CD4-positive, alpha-beta T cell treated with Interleukin-4 for 4 hours (primary cell): ENCODE results near the gene NOSIP.

ENCODE experiments used
- DNase-seq: peaks from one replicate; pipeline ENCODE4 v3.0.0-alpha.2; 2020

NOSIP gene

DNA sequence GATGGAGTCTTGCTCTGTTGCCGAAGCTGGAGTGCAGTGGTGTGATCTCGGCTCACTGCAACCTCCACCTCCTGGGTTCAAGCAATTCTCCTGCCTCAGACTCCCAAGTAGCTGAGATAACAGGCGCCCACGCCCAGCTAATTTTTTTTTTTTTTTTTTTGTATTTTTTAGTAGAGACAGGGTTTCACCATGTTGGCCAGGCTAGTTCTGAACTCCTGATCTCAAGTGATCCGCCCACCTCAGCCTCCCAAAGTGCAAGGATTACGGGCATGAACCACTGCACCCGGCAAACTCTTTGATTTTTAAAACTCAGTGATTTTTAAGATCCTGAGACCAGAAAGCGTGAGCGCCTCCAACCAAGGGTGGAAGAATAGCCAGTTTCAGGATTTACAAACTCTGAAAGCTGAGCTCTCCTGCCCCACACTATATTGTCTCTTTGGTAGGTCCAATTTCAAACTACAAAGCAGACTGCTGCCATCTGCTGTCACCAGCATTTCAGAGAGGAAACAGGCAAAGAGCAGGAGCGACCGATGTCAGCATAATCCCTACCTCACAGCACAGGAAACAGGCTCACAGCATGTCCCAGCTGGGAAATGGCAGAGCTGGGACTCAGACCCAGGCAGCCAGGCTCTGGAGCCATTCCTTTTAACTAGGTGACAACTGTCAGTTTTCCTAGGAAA is 9.2 kb downstream of the NOSIP start:
- peak; percentile 54 for DNase-seq

DNA sequence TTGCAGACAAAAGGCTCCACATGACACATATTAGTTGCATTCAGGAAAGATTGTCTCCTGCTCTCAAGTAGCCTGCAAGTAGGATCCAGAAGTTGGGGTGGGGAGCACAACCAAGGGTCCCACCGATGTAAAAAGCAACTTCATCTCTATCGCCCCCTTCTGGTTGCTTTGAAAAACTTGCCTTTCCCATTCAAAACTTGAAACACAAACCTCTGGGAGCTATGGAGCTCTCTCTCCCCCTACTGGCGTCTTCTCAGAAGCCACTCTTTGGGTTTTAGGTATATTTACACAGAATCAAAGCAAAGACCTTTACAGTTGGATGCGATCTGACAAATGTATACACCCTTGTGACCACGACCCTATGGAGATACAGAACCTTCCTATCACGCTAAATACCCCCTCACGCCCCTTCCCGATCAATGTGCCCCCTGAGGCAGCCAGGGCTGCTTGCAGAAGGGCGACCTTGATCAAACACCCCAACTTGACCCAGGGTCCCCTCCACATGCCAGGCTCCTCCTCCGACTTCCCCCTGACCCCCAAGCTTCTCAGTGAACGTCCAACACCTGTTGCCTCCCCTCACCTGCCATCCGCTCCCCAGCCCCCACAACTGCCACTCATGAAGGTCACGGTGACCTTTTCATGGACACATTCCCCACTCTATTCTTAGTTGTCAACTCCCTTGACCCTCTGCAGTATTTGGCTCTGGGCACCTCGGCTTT is 10.1 kb downstream of the NOSIP start:
- DNase-seq = peak; percentile 86

DNA sequence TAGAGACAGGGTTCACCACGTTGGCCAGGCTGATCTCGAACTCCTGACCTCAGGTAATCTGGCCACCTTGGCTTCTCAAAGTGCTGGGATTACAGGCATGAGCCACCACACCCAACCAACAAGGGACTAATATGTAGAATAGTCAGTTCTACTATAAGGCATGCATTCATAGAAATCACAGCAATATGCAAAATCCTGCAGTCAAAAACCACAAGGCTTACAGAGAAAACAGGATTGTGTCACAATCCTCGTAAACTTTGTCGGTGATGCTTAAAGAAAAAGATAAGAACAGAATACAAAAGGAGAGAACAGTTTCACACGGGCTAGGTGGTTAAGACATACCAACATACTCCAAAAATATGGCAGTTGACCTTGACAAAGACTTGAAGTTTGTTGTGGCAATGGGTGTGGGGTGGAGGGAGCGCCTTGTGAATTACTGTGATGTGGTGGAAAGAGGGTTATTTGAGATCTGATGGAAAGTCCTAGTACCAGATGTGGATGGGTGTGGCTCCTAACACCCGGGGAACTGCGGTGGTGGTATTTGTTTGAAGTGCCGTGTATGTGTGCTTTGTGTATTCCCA is 12.4 kb downstream of the NOSIP start:
- peak; percentile 95 for DNase-seq

DNA sequence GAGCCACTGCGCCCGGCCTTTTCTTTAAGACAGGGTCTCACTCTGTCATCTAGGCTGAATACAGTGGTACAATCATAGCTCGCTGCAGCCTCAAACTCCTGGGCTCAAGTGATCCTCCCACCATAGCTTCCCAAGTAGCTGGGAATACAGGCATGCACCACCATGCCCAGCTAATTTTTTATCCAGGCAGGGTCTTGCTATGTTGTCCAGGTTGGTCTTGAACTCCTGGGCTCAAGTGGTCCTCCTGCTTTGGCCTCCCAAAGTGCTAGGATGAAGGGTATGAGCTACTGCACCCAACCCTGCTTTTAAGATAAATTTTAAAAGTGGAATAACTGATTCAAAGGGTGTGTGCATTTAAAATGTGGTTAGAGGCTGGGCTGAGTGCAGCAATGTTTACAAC is 14.1 kb downstream of the NOSIP start:
- no peak for DNase-seq

DNA sequence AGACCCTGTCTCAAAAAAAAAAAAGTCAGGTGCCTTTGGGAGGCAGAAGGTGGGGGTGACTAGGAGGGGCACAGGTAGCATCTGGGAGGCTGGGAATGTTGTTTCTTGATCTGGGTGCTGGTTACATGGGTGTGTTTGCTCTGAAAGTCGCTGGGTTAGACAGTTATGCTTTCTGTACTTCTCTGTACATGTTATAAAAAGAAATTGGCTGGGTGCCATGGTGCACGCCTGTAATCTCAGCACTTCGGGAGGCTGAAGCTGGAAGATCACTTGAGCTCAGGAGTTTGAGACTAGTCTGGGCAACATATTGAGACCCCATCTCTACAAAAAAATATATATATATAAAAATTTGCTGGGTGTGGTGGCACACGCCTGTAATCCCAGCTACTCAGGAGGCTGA is 15.1 kb downstream of the NOSIP start:
- DNase-seq = no peak

DNA sequence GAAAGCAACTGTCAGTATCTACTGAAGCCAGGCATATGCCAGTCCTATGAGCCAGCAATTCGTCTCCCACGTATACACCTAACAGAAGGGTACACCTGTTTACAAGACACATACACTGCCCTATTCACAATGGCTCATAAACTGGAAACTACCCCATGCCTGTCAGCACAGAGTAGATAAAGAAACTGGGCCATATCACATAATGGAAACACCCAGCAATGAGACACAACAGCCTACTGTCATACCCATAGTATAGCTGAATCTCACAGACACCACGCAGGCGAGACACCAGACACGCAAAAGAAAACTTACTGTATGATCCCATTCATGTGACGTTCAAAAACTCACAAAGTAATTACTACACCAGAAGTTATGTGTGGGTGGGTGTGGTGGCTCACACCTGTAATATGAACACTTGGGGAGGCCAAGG is 15.7 kb downstream of the NOSIP start:
- DNase-seq = peak; percentile 79

DNA sequence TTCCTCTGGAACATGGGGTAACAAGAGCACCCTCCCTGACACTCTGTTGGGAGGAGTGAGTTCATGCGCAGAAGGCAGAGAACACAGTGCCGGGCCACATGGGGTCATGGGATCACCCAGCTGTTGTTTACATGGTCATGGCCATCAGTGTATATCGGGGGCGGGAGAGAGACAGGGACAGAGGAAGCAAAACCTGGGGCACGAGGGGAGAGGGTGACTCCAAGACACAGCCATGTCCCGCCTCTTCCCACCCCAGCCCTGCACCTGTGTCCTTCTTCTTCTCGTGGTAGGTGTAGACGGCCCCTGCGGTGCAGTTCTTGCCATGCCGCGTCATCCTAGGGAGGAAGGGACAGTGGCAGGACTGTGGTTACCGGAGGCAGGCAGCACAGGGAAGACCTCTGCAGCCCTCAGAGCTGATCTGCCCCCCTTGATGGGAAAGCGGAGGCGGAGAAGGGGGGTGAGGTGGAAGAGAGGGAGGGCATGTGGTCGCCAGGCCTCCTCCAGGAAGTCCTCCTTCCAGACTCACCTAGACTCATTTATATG is 19.9 kb downstream of the NOSIP start:
- peak; percentile 48 for DNase-seq

DNA sequence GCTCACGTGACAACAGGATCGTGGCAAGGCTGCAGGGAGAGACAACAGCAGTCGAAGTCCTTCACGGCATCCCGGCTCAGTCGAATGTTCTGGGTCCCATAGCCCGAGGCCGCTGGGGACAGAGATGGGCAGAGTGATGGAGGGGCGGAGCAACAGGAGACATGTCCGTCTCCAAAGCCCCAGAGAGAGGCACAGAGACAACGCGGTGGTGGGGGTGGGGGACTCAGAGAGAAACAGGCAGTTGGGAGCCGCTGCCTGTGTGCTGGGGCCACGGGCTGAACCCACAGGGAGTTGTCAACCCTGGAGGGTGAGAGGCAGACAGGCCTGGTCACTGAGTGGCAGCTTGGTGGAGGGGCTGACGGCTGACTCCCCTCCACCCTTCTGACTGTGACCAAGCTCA is 20.4 kb downstream of the NOSIP start:
- DNase-seq = no peak

DNA sequence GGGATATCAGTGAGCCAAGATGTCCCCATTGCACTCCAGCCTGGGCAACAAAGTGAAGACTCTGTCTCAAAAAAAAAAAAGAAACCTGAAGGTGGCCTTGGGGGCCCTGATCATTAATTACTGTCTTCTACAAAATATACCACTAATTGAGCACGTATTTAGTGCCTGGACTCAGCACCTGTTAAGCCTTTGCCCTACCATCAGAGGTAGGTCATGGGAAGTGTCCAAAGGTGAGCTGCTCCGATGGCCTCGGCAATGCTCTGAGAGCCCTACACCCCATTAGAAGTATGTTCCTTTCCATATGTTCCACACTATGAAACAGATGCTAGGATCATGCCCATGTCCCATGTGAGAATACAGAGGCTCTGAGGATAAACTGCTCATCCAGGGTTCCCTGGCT is 20.9 kb downstream of the NOSIP start:
- no peak for DNase-seq

DNA sequence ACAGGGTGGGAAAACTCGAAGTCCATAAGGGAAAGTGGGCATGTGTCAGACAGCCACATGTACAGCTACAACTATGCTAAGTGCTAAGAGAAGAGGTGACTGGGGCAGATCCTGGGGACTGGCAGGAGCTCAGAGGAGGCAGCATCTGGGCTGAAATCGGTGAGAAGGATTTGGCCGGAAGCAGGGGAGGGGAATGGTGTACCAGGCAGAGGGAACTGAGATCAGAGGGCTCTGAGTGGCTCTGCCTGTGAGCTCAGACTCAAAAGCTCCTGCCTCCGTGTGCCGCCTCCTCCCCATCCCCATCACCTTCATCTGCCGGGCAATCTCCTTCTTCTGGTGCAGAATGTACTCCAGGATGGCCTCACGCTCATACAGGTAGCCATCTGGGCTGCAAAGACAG is 21.8 kb downstream of the NOSIP start:
- no peak for DNase-seq

DNA sequence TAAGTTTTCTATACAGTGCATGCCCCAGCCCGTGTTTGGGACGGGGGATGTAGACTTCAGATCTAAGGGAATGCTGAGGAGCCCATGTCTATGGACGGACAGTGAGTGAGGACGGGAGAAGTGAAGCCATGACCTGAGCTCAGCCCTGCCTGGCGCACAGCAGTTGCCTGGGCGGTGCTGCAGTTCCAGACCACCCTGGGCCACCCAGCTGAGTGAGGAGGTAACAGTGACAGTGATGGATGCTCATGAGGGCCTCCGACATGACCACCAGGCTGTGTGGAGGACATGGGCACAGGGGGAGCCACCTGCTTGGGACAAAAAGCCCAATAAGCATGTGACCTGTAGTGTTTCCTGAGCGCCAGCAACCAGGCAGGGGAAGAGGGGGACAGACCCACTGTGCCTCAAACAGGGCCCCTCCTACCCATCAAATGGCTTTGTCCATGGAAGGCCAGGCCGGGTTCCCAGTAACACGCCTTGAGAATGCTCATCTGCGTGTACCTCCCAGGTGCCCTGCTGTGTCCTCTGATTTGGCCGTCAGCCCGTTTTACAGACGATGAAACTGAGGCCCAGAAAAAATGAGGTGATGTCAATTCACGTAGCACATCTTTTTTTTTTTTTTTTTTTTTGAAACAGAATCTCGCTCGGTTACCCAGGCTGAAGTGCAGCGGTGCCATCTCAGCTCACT is 22.6 kb downstream of the NOSIP start:
- DNase-seq = no peak

DNA sequence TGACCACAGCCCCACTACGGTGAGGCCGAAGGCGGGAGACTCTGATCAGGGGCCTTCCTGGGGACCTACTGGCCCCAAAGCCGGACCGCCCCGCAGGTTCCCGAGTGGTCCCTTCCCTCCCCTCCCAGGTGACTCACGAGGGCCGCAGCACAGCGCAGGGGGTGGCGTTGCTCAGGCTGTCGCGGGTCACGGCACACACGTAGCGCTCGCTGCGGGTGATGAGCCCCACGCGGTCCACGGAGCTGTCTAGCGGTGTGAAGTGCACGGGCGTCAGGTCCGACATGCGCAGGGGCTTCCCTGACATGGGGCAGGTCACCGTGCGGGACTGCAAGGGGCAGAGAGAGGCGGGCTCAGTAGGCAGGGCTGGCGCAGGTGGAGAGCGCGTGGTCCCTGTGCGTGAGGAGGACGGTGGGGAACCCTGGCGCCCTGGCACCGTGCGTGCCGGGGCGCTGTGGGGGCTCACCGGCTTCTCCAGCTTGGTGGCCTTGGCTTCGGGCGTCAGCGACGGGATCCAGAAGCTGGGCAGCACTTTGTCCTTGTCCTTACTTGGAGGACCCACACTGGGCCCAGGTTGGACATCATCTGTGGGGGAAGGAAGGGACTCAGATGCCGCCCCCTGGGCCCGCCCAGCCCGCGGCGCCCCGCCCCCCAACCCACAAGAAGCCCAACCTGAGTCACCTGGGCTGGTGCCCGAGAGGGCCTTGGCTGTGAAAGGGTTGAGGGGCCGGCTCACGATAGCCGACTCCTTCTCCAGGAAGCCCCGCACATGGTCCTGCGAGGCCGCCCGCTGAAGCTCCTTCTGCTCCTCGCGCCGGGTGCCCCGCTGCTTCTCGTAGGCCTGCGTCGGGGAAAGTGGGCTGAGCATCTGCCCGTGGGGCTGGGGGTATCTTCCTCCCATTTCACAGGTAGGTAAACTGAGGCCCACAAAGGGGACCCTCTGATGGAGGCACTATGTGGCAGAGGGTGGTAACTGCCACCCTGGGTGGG is 23.7 kb downstream of the NOSIP start:
- DNase-seq = no peak

DNA sequence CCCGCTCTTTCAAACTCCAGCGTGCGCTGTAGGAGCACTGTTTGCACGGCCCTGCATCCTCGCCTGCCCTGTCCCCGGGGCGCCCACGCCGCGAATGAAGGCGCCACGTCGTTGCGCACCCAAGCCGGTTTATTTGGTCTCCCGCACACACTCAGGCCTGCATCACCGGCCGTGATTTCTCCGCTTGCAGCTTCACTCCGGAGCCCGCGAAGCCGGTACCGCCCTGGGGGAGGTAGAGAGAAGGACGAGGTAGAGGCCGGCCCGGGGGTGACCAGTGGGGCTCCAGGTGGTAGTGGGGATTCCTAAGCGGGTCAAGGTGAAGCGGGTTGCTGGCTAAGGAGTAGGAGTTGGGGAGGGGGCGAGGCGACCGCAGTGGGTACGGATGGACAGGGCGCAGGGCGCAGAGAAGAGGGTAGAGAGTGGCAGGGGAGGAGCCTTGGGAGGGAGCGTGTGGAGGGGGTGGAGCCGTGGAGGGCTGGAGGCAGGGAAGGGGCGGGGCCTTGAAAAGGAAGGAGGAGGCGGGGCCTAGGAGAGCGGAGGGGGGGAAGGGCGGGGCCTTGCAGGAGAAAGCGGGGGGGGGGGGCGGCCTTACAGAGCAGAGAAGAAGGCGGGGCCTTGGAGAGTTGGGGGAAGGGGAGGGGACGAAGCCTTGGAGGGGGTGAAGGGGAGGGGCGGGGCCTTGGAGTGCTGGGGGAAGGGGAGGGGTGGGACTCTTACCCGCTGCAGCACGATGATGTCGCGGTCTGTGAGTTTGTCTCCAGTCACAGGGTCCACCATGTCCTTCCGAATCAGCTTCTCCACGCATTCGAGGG is 24.6 kb downstream of the NOSIP start:
- peak; percentile 70 for DNase-seq

DNA sequence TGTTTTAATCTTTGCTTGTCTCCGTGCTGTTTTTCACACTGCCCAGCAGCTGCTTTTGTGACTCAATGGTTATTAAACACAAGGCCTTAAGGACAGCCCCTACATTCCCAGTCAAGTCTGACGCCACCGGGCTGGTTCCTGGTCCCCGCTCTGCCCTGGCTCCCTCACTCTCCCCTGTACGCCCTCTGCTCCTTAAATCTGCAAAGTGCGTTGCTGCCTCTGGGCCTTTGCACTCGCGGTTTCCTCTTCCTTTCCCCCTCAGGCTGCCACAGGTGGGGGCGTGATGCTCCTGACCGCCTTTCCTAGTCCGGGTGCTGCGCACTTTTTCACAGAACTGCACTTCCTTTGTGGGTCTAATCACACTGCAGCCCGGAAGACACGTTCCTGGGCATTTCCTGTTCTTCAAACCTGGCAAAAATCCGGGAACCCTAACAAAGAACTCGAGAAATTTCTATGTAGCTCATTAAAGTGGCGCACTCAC is 25.6 kb downstream of the NOSIP start:
- DNase-seq = no peak

DNA sequence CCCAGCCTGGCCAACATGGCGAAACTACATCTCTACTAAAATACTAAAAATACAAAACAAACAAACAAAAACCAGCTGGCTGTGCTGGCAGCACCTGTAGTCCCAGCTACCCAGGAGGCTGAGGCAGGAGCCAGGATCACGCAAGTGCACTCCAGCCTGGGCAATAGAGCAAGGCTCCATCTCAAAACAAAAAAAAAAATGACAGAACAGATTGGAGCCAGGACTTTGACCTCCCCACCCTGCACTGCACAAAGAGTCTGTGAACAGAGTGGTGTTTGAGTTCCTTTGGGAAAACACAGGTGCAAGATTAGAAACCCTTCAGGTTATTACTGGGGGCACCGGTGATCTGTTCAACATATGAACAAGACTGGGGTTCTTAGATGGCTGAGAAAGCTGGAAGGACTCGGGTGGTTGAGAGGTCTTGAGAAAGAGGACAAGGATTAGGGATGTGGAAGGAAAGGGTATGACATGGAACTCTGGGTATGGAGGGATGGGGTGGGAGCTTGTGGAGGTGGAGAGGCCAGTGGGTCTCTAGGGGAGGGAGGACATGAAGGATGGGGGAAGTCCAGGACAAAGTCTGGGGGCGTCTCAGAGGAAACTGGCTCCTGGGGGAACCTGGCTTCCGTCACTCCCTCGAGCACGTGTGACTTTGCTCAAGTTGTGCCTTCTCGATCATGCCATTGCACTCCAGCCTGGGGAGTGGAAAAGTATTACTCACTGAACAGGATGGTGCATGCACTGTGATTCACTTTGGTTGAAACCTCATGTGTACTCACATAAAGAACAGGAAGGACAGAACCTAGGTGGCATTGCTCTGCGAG is 26.7 kb downstream of the NOSIP start:
- DNase-seq = peak; percentile 79

DNA sequence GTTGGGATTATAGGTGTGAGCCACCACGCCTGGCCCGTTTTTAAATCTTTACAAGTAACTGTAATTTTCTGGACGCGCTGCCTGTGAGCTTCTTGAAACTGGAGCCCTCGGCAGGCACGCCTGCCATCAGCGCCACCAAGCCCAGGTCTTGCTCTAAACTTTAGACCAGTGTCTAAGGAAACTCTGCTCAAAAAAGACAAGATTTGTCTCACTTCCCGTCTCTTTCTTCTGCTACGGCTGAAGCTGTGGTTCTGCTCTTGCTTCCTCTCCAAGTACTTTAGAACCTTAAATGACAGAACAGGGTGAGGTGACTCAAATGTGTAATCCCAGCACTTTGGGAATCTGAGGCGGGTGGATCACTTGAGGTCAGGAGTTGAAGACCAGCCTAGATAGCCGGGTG is 27.6 kb downstream of the NOSIP start:
- peak; percentile 62 for DNase-seq

DNA sequence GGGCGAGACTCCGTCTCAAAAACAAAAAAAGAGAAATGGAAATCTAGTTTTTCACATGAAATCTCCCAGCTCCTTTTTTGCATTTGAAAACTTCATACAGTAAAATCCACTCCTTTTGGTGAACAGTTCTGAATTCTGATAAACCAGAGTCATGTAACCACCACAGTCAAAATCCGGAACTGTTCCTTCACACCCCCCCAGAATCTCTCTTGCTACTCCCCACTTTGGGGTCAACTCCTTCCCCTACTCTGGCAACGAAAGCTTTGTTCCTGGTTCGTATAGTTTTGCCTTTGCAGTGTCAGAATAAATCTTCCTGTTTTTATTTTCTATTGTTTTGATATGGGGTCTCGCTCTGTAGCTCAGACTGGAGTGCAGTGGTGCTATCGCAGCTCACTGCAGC is 28.8 kb downstream of the NOSIP start:
- no peak for DNase-seq

DNA sequence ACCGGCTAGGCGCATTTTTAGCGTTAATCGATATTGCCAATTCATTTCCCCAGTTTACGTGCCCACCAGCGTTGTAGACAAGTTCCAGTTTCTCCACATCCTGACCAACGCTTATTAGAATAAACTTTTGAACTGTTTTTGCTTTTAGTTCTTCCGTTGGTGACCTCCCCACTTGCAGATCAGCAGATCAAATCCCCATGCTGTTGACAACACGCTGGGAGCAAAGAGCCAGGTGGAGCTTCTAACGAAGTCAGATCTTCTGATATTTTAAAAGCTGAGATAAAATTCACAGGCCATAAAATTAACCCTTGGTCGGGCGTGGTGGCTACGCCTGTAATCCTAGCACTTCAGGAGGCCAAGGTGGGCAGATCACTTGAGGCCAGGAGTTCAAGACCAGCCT is 31.3 kb downstream of the NOSIP start:
- DNase-seq = no peak

DNA sequence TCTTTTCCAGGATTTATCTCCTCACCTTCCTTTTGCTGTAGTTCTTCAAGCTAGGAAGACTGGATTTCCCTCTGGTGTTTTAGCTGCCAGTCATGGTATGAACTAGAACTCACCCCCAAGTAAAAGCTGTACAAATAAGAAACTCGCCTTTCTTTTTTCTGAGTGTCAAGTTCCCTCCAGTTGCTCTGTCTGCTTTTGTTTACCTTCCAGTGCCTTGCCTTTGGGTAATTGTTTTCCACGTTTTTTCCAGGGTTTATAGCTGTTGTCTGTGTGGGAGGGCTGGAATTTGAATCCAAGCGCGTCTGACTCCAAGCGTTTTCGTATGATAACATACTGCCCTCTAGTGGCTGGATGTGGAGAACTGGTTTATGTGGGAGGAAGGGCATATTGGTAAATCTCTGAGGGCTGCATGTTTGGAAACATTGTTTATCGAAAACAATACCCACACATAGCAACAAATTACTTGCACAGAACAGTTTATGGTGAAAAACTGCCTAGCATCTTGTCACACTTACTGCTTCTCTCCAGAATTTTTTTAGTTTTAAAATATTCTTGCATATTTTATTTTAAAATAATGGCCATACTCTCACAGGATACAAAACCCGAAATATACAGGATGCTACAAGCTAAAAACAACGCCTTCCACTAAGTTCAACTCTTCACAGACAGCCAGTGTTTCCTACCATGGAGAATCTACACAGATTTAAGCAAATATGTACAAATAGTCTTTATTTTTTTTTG is 33.4 kb downstream of the NOSIP start:
- peak; percentile 84 for DNase-seq
